ENCODE measurements around the gene TEX10.
"Not testable (repeated sequence)": the region's sequence is repeated elsewhere in the genome, so short reads cannot be mapped to it uniquely, and the experiment has no call there.

TEX10 gene

DNA sequence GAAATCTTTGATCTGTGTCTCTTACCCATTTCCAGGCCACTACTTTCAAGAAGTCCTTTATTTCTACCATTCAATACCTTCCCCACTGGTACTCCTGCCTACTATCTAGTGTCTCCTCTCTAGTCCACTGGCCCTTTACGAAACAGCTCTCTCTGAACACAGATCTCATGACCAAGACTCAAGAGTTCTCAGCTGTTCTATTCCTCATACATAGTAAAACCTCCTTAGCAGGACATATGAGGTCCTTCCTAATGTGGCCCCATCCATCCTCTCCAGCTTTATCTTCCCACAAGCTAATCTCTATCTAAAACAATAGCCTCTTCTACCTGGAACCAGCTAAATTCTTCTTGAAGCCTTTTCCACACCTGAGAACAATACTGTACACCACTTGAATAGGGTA lies 2.6 kb downstream of the TEX10 start:
- no peak for DNase-seq (ENCODE audit: low read depth)

DNA sequence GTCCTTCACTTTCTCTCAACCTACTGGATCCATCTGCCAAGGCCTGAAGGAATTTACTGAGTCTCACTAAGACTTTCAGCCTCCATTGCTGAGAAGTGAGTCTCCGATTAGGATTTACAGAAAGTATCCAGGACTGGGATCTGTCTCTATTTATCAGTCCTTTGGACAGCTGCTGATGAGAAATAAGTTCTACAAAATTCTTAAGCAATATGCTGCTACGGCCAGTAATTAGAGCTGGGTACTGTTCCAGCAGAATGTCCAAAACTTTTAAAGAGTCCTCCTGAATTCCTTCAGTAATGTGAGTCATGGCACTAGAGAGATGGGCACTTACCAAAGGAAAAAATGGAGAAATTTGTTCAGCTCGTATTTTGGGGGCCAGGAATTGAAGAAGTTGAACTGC lies 5.9 kb downstream of the TEX10 start:
- DNase-seq (ENCODE audit: low read depth), result no peak

DNA sequence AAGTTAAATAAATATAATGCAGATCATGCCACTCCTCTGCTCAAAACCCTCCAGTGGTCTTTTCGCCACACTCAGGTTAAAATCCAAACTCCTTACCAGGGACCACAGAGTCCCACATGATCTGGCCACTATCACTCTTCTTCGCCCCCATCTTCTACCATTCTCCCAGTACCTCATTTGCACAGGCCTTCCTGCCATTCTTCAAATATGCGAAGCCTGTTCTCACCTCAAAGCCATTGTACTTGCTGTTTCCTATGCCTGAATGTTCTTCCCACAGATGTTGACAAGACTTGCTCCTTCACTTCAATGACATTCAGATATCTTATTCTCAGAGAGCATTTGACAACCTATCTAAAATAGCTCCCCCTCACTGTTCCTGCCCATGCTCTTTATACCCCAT lies 10.9 kb downstream of the TEX10 start:
- DNase-seq (ENCODE audit: low read depth), result no peak

DNA sequence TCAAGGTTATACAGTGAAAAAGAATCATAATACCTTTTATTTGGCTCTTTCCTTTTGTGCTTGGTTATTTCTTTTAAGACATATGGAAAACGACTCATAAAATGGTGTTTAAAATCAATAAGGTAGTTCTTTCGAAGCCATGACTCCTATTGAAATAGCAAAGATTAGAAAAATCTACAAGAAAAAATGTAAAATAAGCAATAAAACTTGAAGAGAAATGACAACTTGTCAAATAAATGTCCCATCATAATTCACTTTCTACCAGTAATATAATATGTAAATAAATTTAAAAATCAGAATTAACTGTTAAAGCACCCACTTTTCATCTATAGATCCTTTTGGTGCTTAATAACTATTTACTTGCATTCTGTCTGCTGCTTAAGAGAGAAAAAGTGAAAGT lies 12.5 kb downstream of the TEX10 start:
- no peak for DNase-seq (ENCODE audit: low read depth)

DNA sequence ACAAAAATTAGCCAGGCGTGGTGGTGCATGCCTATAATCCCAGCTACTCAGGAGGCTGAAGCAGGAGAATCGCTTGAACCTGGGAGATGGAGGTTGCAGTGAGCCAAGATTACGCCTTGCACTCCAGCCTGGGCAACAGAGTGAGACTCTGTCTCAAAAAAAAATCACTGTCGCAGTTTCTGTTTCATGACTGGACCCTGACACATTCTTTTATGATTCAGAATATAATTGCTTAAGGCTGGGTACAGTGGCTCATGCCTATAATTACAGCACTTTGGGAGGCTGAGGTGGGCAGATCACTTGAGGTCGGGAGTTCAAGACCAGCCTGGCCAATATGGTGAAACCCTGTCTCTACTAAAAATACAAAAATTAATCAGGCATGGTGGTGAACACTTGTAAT lies 14.0 kb downstream of the TEX10 start:
- not testable (repeated sequence) for DNase-seq (ENCODE audit: low read depth)

DNA sequence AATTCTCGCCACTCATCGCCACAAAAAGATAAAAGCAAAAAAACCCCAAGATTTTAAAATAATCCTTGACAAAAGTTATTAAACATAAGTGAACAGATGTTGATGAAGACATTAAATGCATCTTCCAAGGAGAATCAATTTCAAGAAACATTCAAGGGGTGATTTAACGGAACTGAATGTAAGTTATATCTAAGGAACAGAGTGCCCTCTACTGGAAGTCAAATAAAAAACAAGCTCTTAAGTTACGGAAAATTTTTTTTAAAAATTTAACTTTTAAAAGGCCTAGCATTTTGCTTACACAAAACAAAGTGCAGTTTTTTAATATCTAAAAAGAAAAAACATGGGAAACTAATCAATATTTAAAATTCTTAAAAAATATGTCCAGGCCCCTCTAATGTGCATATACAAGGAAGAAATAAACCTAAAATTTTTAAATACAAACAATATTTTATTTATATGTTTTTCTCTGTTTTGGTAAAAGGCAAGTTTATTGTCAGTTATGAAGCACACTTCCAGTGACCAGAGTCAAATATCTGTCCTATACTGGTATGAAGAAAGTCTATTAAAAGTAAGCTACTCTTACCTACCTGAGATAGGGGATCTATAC lies 28.0 kb downstream of the TEX10 start:
- no peak for DNase-seq (ENCODE audit: low read depth)

DNA sequence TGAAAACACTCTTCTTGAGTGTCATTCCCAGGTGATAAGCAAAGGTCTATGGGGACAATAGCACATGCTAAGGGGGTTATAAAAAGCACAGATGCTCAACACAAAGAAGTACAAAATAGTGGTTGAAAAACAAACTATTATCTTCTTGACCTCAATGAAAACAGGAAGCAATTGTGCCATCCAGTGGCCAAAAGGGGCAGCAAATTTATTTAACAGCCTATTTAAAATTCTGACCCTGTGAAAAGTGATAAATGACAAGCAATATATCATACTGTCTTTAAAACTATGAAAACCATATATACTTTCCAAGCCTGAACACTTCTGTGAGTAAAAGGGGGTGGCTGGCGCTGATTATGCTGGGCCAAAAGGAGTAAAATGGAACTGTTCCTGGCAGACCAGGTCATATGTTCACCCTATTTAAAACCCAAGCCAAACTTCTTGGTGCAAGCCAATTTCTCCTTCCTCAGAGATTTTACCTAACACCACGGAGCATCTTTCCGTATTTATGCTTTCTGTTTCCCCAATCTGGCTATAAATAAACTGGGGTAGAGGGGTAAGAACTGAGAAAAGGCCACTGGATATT lies 29.7 kb downstream of the TEX10 start:
- no peak for DNase-seq (ENCODE audit: low read depth)

DNA sequence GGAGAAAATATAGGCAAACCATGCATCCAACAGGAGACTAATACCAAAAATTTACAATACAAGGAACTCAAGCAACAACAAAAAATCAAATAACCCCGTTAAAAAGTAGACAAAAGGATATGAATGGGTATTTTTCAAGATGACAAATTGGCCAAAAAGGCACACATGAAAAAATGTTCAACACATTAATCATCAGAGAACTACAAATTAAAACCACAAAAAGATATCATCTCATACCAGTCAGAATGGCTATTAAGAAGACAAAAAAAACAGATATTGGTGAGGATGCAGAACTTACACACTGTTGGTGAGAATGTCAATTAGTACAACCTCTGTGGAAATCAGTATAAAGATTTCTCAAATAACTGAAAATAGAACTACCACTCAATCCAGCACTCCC lies 35.0 kb downstream of the TEX10 start:
- DNase-seq (ENCODE audit: low read depth), result no peak

DNA sequence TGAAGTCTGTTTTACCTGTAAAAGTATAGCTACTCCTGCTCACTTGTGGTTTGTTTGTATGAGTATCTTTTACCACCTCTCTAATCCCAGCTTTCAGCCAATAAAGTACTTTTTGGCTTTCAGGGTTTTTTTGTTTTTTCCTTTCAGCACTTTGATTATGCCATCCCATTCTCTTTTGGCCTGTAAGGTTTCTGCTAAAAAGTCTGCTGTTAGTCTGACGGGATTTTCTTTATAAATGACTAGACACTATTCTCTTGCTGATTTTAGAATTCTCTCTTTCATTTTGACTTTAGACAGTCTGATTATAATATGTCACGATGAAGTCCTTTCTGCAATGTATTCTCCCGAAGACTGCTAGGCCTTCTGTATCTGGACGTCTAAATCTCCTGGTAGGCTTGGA lies 37.2 kb downstream of the TEX10 start:
- DNase-seq (ENCODE audit: low read depth), result no peak

DNA sequence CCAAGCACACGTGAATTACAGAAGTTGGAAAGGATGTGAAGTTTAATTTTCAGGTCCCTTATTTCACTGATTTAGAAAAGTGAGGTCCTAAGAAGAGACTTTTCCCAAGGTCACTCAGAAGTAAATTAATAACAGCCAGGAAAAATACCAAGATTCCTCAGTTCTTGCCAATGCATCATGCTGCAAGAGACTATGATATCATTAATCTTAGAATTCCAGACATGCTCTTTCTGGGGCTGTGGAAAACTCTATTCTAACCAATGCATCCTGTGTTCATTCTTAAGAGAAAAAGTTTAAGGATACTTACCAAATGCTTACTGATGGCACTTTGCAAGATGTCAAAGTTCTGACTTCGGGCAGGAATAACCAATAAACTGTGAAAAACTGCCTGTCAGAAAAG lies 42.8 kb downstream of the TEX10 start:
- DNase-seq (ENCODE audit: low read depth), result no peak

DNA sequence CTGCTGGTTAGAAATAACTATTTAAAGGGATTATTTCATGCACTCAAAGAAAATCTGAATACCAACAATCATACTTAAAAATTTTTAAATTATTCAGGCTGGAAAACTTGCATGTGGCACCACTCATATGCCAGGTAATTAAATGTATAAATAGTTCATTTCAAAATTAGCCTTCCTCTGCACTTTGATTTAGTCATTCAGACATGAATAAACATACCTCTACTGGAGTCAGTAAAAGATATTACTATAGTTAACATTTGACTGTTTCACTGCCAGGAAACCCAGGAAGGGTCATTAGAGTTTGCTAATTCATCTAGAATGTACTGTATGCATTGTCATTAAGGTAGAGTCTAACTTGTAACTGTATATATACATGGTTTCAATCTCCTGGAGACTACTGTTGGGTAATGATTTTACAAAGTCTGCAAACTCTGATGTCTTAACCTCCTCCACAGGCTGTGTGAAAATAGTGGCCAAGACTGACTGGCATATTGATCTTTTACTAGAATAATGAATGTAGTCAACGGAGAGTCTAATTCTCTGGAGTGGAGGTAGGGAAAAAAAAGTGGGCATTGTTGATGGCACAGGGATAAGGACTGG lies 43.7 kb downstream of the TEX10 start:
- DNase-seq (ENCODE audit: low read depth), result no peak

DNA sequence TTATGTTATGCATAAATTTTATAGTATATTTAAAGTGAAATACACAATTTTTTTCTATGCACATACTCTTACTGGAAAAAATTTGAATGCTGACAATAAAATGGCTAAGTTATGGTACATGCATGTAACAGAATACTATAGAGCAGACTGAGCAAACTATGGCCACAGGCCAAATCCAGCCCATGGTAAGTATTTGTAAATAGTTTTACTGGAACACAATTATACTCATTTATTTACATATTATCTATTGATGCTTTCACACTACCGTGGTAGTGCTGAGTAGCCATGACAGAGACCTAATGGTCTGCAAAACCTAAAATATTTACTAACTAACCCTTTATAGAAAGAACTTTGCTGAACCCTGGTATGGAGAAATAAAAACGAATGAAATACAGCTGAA lies 45.7 kb downstream of the TEX10 start:
- no peak for DNase-seq (ENCODE audit: low read depth)

DNA sequence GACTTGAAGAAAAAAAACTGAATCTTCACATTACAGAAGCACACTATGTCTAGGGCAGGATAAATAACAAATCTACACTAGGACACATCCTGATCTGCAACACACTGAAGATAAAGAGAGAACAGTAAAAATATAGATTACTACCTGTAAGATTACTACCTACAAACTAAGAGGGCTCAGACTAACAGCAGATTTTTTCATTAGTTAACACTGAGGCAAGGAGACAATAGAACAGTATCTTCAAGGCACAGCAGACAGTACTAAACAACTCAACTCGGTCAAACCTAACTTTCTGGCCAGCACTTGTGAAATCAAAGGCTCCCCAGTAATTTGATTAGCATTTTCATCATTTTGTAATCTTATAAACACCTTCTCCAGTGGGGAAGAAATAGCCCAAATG lies 46.5 kb downstream of the TEX10 start:
- DNase-seq (ENCODE audit: low read depth), result no peak

DNA sequence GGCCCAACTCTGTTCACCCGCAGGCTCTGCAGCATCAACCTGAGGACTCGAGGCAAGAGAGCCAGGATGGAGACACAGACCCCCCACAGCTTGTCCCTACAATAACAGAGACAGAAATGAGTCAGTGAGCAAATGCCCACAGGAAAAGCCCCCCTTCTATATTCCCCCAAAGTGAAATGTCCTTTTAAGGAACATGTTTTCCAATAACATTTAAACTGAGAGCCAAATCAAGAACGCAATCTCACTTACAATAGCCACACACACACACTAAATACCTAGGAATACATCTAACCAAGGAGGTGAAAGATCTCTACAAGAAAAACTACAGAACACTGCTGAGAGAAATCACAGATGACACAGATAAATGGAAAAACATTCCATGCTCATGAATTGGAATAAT lies 49.0 kb downstream of the TEX10 start:
- DNase-seq (ENCODE audit: low read depth), result no peak

DNA sequence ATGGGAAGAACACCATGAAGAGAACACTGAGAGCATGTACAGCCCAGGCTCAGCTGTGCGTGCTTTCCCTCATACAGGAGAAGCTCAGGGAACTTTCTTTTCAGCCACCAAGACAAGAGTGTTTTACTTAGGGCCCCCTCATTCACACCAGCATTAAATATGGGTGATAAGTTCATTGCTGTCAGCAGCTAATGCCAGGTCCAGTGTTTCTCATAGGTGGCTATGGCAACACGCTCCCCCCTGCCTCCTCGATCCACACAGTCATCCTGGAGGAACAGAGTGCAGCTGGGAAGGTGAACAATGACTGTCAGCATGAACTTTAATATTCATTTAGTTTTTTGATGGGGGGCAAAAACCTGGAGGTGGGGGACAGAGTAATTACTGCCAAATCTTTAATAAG lies 54.4 kb downstream of the TEX10 start:
- DNase-seq (ENCODE audit: low read depth), result no peak

DNA sequence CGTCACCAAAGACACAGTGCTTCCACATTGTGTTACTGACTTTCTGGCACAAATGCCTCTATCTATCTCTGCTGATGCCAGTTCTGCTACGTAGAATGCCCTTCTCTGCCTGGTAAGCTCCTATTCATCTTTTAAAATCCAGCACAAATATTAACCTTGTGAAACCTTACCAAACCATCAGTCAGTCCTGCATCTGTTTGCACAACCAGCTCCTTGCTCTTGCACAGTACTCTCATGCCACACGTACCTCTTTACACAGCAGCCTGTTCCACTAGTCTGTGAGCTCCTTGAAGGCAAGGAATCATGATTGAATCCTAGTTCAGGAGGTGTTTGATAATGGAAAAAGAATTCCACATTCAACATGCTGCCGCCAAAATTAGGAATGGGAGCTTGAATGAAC lies 56.3 kb downstream of the TEX10 start:
- DNase-seq (ENCODE audit: low read depth), result no peak

DNA sequence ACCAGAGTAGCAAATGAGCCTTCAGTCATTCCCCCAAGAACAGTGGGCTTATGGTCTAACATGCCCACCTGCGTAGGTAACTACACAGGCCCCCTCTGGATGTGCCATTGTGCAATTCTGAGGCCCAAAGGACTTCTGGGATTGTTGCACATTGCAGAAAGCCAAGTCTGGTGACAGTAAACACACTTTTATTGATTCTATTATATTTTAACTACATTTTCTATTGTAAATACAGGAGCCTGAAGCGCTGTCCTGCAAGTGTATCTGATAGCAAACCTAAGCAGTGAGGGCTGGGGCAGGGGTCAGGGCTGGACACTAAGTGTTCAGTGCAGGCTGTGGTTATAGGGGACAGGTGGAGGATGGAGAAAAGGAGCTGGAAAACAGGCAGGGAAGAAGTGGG lies 57.5 kb downstream of the TEX10 start:
- DNase-seq (ENCODE audit: low read depth), result no peak

DNA sequence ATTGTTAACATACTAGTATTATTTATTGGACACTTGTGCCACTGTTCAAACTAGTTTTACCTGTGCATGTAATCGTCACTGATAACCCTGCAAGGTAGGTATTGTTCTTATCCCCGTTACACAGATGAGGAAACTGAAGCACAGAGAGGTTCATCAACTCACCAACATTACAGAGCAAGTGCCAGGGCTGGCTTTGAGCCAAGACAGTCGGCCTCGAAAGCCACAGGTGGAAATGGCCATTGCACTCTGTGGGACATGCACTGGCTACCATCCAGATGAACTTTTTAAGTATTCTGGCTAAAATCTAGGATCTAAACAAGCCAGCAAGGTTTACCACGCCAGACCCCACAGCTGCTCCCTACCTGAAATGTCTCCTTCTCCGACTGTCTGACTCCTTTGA lies 57.9 kb downstream of the TEX10 start:
- DNase-seq (ENCODE audit: low read depth), result no peak

DNA sequence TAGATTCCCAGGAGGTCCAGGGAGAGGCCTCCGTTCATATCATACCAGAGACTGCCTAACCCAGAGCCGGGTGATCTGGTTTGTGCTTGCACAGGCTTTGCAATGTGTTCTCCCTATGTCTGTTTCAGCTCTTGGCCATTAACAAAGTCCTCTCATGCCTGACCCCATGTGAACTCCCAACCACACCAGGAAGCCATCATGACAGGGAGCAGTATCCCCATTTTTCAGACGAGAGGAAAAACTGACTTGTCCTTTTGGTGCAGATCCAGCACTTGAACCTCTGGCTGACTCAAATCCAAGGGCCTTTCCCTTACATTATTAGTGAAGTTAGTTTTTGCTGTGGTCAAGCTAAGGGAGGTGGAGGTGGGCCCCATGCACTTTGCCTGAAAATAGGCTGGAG lies 58.4 kb downstream of the TEX10 start:
- no peak for DNase-seq (ENCODE audit: low read depth)

DNA sequence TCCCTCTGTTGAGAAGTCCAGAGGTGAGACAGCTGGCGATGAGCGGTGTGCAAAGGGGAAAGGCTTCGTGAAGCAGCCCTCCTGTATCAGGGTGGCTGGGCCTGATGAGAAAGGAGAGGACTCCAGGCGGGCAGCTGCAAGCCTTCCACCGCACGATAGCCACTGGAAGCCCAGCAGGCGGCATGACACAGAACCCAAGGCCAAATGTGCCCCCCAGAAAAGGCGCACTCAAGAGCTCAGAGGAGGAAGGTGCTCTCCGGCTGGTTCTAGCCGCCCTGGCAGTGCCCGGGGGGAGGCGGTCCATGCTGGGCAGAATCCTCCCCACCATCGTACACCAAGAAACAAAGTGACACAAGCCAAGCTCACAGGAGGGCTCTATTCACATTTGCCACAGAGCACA lies 60.3 kb downstream of the TEX10 start:
- DNase-seq (ENCODE audit: low read depth), result no peak

DNA sequence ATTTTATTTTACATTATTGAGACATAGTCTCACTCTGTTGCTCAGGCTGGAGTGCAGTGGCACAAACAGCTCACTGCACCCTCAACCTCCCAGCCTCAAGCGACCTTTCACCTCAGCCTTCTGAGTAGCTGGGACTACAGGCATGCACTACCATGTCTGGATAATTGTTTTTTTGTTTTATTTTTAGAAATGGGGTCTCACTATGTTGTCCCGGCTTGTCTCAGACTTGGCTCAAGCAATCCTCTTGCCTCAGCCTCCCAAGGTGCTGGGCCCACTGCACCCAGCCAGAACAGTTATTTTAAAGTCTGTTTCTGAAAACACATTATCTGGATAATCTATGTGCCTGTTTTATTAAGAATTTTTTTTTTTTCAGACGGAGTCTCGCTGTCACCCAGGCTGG lies 62.0 kb downstream of the TEX10 start:
- no peak for DNase-seq (ENCODE audit: low read depth)

DNA sequence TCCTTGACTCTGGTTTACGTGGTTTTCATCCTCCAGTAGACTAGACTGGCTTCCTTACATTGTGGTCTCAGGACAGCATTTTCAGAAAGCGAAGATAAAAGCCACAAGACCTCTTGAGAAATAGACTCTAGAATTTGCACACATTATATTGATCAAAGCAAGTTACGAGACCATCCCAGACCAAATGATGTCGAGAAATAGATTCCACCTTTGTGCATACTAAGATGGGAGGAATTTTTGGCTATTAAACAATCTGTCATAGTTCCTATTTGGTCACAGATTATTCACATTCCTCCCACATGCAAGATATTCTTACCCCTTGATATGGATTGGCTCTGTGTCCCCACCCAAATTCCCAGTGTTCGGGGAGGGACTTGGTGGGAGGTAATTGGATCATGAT lies 65.6 kb downstream of the TEX10 start:
- DNase-seq (ENCODE audit: low read depth), result no peak

DNA sequence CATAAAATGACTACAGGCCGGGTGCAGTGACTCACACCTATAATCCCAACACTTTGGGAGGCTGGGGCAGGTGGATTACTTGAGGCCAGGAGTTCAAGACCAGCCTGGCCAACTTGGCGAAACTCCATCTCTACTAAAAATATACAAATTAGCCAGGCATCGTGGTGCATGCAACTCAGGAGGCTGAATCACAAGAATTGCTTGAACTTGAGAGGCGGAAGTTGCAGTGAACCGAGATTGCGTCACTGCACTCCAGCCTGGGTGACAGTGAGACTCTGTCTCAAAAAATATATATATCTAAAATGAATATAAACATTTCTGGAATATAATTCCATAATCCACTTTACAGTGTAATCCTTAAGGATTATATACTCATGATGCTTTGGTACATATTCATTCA lies 66.5 kb downstream of the TEX10 start:
- no peak for DNase-seq (ENCODE audit: low read depth)

DNA sequence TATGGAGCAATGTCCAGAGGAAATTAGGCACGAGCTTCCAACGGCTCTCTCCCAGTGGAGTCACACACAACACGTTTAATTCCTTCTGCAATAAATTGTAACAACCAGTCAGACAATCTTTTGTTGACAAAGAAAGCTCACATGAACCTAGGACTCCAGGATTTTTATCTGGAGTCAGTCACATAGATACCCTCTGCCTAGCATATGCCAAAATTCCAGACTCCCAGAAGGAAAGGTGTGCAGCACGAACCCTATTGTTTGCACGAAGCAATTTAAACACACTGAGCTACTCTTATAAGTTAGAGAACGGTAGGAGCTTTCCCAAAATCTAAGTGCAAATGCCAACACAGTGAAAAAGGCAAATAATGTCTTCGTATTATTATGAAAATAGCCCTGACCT lies 67.1 kb downstream of the TEX10 start:
- DNase-seq (ENCODE audit: low read depth), result no peak
